OCI-LY1 (cell line): ENCODE results near the gene NDUFB11.
"Not testable (repeated sequence)": the region's sequence is repeated elsewhere in the genome, so short reads cannot be mapped to it uniquely, and the experiment has no call there.

Source experiments
- EZH2 ChIP-seq: fragments of 200-600 bp; sonication (generic), shearing (Covaris generic); IDR thresholded peaks from 2 replicates; pipeline ENCODE4 v1.8.0; 2017; ENCODE audit warnings: borderline replicate concordance, mixed run types, mild to moderate bottlenecking, antibody characterized with exemption, low read length, moderate library complexity, mixed read lengths
- TF ChIP-seq, protein P1 (sequence below): fragments of 200-600 bp; sonication (generic), shearing (Covaris generic); IDR thresholded peaks from 2 replicates; pipeline ENCODE4 v1.5.1; 2017; ENCODE audit warnings: mild to moderate bottlenecking, antibody characterized with exemption, low read length, moderate library complexity, mixed read lengths

- TF ChIP-seq, protein P1, sequence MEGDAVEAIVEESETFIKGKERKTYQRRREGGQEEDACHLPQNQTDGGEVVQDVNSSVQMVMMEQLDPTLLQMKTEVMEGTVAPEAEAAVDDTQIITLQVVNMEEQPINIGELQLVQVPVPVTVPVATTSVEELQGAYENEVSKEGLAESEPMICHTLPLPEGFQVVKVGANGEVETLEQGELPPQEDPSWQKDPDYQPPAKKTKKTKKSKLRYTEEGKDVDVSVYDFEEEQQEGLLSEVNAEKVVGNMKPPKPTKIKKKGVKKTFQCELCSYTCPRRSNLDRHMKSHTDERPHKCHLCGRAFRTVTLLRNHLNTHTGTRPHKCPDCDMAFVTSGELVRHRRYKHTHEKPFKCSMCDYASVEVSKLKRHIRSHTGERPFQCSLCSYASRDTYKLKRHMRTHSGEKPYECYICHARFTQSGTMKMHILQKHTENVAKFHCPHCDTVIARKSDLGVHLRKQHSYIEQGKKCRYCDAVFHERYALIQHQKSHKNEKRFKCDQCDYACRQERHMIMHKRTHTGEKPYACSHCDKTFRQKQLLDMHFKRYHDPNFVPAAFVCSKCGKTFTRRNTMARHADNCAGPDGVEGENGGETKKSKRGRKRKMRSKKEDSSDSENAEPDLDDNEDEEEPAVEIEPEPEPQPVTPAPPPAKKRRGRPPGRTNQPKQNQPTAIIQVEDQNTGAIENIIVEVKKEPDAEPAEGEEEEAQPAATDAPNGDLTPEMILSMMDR, result not testable (repeated sequence)
- not testable (repeated sequence) for TF ChIP-seq EZH2
Observed at GRCh38 chrX:47135650-47136049, 8.9 kb downstream of the NDUFB11 start.
